IPS-15b (cell line): ENCODE data around the gene HPSE2.

Experiments
- H3K27me3 ChIP-seq: one replicate; pipeline ENCODE4 v1.6.1; 2013; ENCODE audit warnings: low read length; ENCODE audit not compliant: control insufficient read depth, insufficient read depth
- H3K36me3 ChIP-seq: one replicate; pipeline ENCODE4 v1.6.1; 2013; ENCODE audit warnings: low read length; ENCODE audit not compliant: control insufficient read depth, insufficient read depth
- H3K4me1 ChIP-seq: one replicate; pipeline ENCODE4 v1.6.1; 2013; ENCODE audit warnings: mild to moderate bottlenecking, low read length; ENCODE audit not compliant: control insufficient read depth, insufficient read depth
- H3K4me3 ChIP-seq: one replicate; pipeline ENCODE4 v1.5.1; 2013; ENCODE audit warnings: low read depth, low read length
- H3K9ac ChIP-seq: one replicate; pipeline ENCODE4 v1.6.1; 2013; ENCODE audit warnings: low read depth, mild to moderate bottlenecking, low read length
- H3K9me3 ChIP-seq: one replicate; pipeline ENCODE4 v1.6.1; 2013; ENCODE audit warnings: mild to moderate bottlenecking, low read length; ENCODE audit not compliant: control insufficient read depth, insufficient read depth

The HPSE2 gene

GRCh38 chr10:98416606-98417388 lies 818.9 kb downstream of the HPSE2 start:
- H3K36me3 ChIP-seq, result peaks cover 4% of the 10 kb centered on the region
- H3K9ac ChIP-seq, result no peak overlapping the region
- no peak overlapping the region for H3K4me3 ChIP-seq
- H3K4me1 ChIP-seq, result peaks cover 4% of the 10 kb centered on the region
- H3K9me3 ChIP-seq, result no peaks in the 10 kb centered on the region
- H3K27me3 ChIP-seq, result no peaks in the 10 kb centered on the region

- Histone ChIP-seq H3K4me1 (peaks cover 4% of the 10 kb centered on the region), H3K27me3 (no peaks in the 10 kb centered on the region), H3K4me3 (no peak overlapping the region), H3K9ac (no peak overlapping the region), H3K36me3 (peaks cover 4% of the 10 kb centered on the region), H3K9me3 (no peaks in the 10 kb centered on the region)
Observed at GRCh38 chr10:98415731-98416119, 819.9 kb downstream of the HPSE2 start.

DNA sequence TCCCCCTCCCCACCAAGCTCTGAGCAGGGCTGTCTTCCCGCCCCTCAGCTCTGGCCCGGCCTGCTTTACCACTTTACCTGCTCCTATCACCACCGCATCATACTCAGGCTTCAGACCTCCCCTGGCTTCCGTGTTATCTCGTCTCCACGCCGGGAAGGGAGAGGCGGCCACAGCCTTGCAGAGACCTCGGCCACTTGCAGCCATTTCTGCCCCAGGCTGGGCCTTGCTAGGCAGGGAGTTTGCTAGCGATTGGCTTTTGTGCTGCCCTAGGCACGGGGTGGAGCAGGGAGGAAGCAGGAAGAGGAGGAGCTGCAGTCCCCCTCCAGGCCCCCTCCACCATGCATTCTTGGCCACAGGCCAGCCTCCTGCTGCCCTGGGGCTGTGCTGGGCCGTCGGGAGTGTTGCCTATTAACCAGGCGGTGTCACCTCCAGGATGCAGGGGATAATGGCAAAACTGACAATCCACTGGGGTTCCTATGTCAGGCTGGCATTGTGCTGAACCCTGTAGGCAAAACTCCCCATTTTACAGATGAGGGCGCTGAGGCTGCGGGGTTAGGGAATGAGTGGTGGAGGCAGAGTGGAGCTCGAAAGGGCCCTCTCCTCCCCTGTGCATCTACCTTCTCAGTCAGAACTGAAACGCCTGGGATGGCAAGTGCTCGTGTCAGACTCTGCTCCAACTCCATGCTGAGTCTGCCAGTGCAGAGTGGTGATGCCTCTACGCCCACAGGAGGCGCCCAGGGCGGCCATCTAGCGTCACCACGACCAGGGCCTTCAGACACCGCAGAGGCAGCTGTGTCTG lies 820.5 kb downstream of the HPSE2 start, which contains the start of gene PYROXD2:
TSS of gene PYROXD2 (minus strand) at position 251 of the 799 bp plus-strand sequence. CDS start at position 204, 47 bp downstream.
- Histone ChIP-seq H3K36me3 (peaks cover 4% of the 10 kb centered on the region), H3K4me1 (peaks cover 4% of the 10 kb centered on the region), H3K9ac (peak within 1 kb of the TSS; percentile 1), H3K27me3 (no peaks in the 10 kb centered on the region), H3K4me3 (peak within 1 kb of the TSS; percentile 36), H3K9me3 (no peaks in the 10 kb centered on the region)

- Histone ChIP-seq H3K4me1 (peaks cover 4% of the 10 kb centered on the region), H3K4me3 (peak overlapping the region; percentile 36), H3K27me3 (no peaks in the 10 kb centered on the region), H3K36me3 (peaks cover 4% of the 10 kb centered on the region), H3K9ac (peak overlapping the region; percentile 1), H3K9me3 (no peaks in the 10 kb centered on the region)
Observed at GRCh38 chr10:98414578-98414931, 821.1 kb downstream of the HPSE2 start.

- Histone ChIP-seq H3K9ac (no peak overlapping the region), H3K4me3 (no peak overlapping the region), H3K4me1 (peaks cover 4% of the 10 kb centered on the region), H3K36me3 (no peaks in the 10 kb centered on the region), H3K27me3 (no peaks in the 10 kb centered on the region), H3K9me3 (no peaks in the 10 kb centered on the region)
Observed at GRCh38 chr10:98411768-98412167, 823.9 kb downstream of the HPSE2 start.

DNA sequence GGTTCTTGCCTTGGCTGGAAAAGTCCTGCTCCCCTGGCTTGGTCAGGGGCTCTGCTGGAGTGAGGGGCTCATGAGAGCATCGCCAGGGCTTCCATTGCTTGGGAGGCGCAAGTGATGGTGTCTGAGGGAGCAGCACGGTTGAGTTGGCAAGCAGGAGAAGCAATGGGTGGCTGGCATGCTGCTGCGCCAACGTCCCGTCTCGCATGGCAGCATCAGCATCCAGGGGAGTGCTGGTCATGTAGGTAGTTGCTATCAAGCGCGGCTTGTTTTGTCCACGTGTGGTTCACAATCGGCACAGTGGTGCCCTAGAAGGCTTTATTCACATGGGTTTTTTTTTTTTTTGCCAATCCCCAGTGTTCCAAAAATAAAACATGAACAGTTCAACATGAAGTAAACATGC lies 824.5 kb downstream of the HPSE2 start:
- Histone ChIP-seq H3K9ac (no peak overlapping the region), H3K27me3 (no peaks in the 10 kb centered on the region), H3K4me1 (peaks cover 4% of the 10 kb centered on the region), H3K9me3 (no peaks in the 10 kb centered on the region), H3K36me3 (no peaks in the 10 kb centered on the region), H3K4me3 (no peak overlapping the region)

- no peak overlapping the region for H3K4me3 ChIP-seq
- H3K36me3 ChIP-seq, result no peaks in the 10 kb centered on the region
- no peak overlapping the region for H3K9ac ChIP-seq
- H3K27me3 ChIP-seq, result no peaks in the 10 kb centered on the region
- peaks cover 4% of the 10 kb centered on the region for H3K4me1 ChIP-seq
- H3K9me3 ChIP-seq, result no peaks in the 10 kb centered on the region
Observed at GRCh38 chr10:98410759-98411158, 824.9 kb downstream of the HPSE2 start.

- H3K27me3 ChIP-seq, result no peaks in the 10 kb centered on the region
- no peaks in the 10 kb centered on the region for H3K9me3 ChIP-seq
- H3K4me3 ChIP-seq, result no peak overlapping the region
- H3K4me1 ChIP-seq, result peaks cover under 1% of the 10 kb centered on the region
- H3K36me3 ChIP-seq, result no peaks in the 10 kb centered on the region
- no peak overlapping the region for H3K9ac ChIP-seq
Observed at GRCh38 chr10:98410135-98410743, 825.4 kb downstream of the HPSE2 start.

- H3K27me3 ChIP-seq, result no peaks in the 10 kb centered on the region
- H3K9me3 ChIP-seq, result no peaks in the 10 kb centered on the region
- no peaks in the 10 kb centered on the region for H3K36me3 ChIP-seq
- no peaks in the 10 kb centered on the region for H3K4me1 ChIP-seq
- H3K4me3 ChIP-seq, result no peak overlapping the region
- H3K9ac ChIP-seq, result no peak overlapping the region
Observed at GRCh38 chr10:98408799-98409198, 826.9 kb downstream of the HPSE2 start.

DNA sequence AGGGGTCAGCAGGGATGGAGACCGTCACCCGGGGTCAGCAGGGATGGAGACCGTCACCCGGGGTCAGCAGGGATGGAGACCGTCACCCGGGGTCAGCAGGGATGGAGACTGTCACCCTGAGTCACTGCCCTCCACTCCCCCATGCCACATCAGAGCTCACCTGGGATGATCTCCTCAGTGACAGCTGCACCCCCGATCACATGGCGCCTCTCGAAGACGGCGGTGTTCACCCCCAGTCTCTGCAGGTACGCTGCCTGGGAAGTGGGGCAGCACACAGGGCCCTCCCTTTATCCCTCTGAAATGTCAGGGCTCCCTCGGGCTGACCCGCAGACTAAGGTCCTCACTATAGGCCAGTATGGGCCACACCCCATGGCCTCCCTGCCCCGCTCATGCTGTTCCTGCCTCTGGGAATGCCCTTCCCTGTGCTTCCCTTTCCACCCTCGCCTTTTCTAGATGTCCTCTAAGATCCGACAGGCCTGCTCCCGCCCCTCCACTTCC lies 827.9 kb downstream of the HPSE2 start:
- H3K4me3 ChIP-seq, result no peak overlapping the region
- no peaks in the 10 kb centered on the region for H3K27me3 ChIP-seq
- no peaks in the 10 kb centered on the region for H3K9me3 ChIP-seq
- peaks cover 2% of the 10 kb centered on the region for H3K4me1 ChIP-seq
- H3K9ac ChIP-seq, result no peak overlapping the region
- no peaks in the 10 kb centered on the region for H3K36me3 ChIP-seq
